ENCODE data around the gene SARS2.

DNA sequence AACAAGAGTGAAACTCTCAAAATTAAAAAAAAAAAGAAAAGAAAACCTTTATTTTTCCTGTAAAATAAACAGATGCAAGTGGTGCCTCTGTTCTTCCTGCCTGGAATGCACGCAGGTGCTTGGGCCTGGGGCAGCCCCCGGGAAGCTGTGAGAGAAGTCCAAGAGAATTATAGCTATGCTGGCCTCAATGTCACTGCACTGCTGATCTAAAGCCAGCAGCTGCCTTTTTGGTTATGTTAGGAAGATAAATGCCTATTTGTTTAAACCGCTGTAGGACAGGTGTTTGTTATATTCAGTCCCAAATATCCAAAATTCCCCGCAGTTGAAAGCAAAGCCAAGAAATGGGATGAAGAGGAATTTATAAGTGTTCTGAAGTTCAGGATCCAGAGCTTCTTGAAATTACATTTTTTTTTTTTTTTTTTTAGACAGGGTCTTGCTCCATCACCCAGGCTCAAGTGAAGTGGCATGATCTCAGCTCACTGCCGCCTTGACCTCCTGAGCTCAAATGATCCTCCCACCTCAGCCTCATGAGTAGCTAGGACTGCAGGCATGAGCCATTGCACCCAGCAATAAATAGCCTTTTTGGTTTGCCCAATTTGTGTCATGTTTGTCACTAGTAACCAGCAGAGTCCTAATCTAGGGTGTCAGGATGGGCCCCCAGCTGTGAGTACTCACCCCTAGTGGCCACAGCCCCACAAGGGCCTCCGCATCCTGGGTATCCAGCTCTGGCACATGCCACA, 54.7 kb downstream of the SARS2 start:
- TF ChIP-seq, protein P1, sequence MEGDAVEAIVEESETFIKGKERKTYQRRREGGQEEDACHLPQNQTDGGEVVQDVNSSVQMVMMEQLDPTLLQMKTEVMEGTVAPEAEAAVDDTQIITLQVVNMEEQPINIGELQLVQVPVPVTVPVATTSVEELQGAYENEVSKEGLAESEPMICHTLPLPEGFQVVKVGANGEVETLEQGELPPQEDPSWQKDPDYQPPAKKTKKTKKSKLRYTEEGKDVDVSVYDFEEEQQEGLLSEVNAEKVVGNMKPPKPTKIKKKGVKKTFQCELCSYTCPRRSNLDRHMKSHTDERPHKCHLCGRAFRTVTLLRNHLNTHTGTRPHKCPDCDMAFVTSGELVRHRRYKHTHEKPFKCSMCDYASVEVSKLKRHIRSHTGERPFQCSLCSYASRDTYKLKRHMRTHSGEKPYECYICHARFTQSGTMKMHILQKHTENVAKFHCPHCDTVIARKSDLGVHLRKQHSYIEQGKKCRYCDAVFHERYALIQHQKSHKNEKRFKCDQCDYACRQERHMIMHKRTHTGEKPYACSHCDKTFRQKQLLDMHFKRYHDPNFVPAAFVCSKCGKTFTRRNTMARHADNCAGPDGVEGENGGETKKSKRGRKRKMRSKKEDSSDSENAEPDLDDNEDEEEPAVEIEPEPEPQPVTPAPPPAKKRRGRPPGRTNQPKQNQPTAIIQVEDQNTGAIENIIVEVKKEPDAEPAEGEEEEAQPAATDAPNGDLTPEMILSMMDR (IDR thresholded peaks at IDR 0.05): no peak
- TF ChIP-seq EZH2 (IDR thresholded peaks at IDR 0.05): no peak
- TF ChIP-seq EZH2phosphoT487 (IDR thresholded peaks at IDR 0.05): no peak
